HUES64 (cell line): ENCODE measurements around the gene LTBP1.
"Not testable (repeated sequence)": the region's sequence is repeated elsewhere in the genome, so short reads cannot be mapped to it uniquely, and the experiment has no call there.

Experiments
- H3K27ac ChIP-seq: 2 replicates; pipeline ENCODE4 v1.7.0; 2013; ENCODE audit warnings: low read depth, low read length, inconsistent platforms
- H3K27me3 ChIP-seq: 2 replicates; pipeline ENCODE4 v1.6.1; 2013; ENCODE audit warnings: mild to moderate bottlenecking, low read length; ENCODE audit not compliant: insufficient read depth
- H3K36me3 ChIP-seq: 2 replicates; pipeline ENCODE4 v1.6.1; 2013; ENCODE audit warnings: mild to moderate bottlenecking, low read length; ENCODE audit not compliant: insufficient read depth
- H3K4me1 ChIP-seq: 2 replicates; pipeline ENCODE4 v1.6.1; 2013; ENCODE audit warnings: mild to moderate bottlenecking, low read length, moderate library complexity; ENCODE audit not compliant: insufficient read depth
- H3K4me3 ChIP-seq: 2 replicates; pipeline ENCODE4 v1.5.1; 2013; ENCODE audit warnings: mild to moderate bottlenecking, low read length, moderate library complexity
- H3K9ac ChIP-seq: 2 replicates; pipeline ENCODE4 v1.6.1; 2013; ENCODE audit warnings: mild to moderate bottlenecking, low read depth, low read length
- H3K9me3 ChIP-seq: 2 replicates; pipeline ENCODE4 v1.6.1; 2013; ENCODE audit warnings: low read depth, low read length; ENCODE audit not compliant: insufficient read depth
- WGBS: fragments of 150-250, 120-280 bp; methylation state at CpG from one replicate; pipeline ENCODE4 v1.1.7; 2013; ENCODE audit warnings: missing lambda C conversion rate; 5-methylcytosine and 5-hydroxymethylcytosine counted together

LTBP1 gene

DNA sequence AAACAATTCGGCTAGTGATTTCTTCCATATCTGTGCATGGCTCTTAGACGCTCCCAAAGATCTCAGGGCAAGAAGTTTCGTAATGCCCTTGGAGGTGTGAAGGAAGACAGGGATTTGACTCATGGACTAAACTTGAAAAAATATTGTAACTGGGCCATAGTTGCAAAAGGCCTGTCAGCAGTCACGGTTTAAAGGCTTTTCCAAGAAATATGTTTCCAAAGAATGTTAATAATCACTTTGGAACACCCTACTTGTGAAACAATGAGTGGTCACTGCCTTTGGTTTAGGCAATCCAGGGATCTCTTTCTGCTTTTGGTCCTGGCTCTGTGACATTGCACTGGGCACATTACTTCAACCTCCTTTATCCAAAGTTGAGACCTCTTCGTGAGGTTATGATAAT lies 427.2 kb downstream of the LTBP1 start:
- 91% methylated on average over 4 of the region's 5 CpGs for whole genome bisulfite sequencing
- no peak overlapping the region for H3K9ac ChIP-seq
- peaks cover 4% of the 10 kb centered on the region; the same call in 1 of the 2 replicates for H3K4me1 ChIP-seq
- no peaks in the 10 kb centered on the region for H3K27me3 ChIP-seq
- no peaks in the 10 kb centered on the region for H3K36me3 ChIP-seq
- no peaks in the 10 kb centered on the region for H3K9me3 ChIP-seq
- no peak overlapping the region for H3K4me3 ChIP-seq
- H3K27ac ChIP-seq: no peak overlapping the region

DNA sequence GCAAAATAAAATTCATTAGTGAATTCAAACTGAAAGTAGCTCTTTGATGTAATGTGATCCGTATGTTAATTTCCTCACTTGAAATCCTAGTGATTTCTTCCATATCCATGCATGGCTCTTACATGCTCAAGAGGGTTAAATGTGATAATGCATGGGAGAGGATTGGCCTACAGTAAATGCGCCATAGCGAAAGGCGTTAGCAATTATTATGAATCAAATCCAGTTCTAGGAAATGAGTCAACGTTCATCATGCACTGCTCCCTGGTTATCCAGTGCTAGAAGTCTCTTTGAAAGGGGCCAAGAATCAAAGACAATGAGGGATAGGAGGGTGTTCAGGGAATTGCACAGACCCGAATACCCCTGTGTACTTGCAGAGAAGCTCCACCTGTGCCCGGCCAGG lies 428.3 kb downstream of the LTBP1 start:
- no peaks in the 10 kb centered on the region for H3K9me3 ChIP-seq
- WGBS: 82% methylated on average over 7 of the region's 7 CpGs
- H3K36me3 ChIP-seq: no peaks in the 10 kb centered on the region
- H3K4me3 ChIP-seq: no peak overlapping the region
- H3K9ac ChIP-seq: no peak overlapping the region
- no peak overlapping the region for H3K27ac ChIP-seq
- H3K27me3 ChIP-seq: no peaks in the 10 kb centered on the region
- H3K4me1 ChIP-seq: peaks cover 9% of the 10 kb centered on the region

- H3K4me1 ChIP-seq: peaks cover 9% of the 10 kb centered on the region
- no peak overlapping the region for H3K9ac ChIP-seq
- H3K9me3 ChIP-seq: no peaks in the 10 kb centered on the region
- no peaks in the 10 kb centered on the region for H3K36me3 ChIP-seq
- no peak overlapping the region for H3K4me3 ChIP-seq
- H3K27me3 ChIP-seq: no peaks in the 10 kb centered on the region
- 92% methylated on average over 6 of the region's 6 CpGs for WGBS
- H3K27ac ChIP-seq: no peak overlapping the region
Observed at GRCh38 chr2:33377048-33377447, 430.3 kb downstream of the LTBP1 start.

- Histone ChIP-seq H3K27ac (peak overlapping the region; percentile 42; the same call in 1 of the 2 replicates), H3K27me3 (no peaks in the 10 kb centered on the region), H3K9ac (no peak overlapping the region), H3K36me3 (no peaks in the 10 kb centered on the region), H3K9me3 (no peaks in the 10 kb centered on the region), H3K4me3 (no peak overlapping the region), H3K4me1 (peaks cover 9% of the 10 kb centered on the region)
- 86% methylated on average over 4 of the region's 4 CpGs for WGBS
Observed at GRCh38 chr2:33378556-33379210, 431.9 kb downstream of the LTBP1 start.

- no peak overlapping the region for H3K9ac ChIP-seq
- no peak overlapping the region for H3K4me3 ChIP-seq
- peaks cover 9% of the 10 kb centered on the region for H3K4me1 ChIP-seq
- no peaks in the 10 kb centered on the region for H3K36me3 ChIP-seq
- no peaks in the 10 kb centered on the region for H3K9me3 ChIP-seq
- 70% methylated on average over 8 of the region's 8 CpGs for WGBS
- no peaks in the 10 kb centered on the region for H3K27me3 ChIP-seq
- no peak overlapping the region for H3K27ac ChIP-seq
Observed at GRCh38 chr2:33380001-33380609, 433.4 kb downstream of the LTBP1 start.

DNA sequence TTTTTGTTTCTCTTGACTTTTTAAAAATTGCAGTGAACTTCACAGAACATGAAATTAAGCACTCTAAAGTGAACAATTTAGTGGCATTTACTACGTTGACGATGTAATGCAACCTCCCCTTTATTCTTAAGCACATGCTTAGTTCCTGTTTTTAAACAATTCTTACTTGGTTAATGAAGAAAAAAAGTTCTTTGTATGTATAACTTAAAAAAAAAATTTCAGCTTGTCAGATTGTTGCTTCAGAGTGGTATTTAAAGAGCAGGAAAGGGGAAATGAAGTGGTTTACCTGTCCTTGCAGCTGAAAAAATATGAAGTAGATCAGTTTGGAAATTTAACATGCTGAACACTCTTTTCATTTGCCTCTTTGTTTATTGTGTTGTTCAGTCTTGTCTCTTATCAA lies 434.0 kb downstream of the LTBP1 start:
- H3K27ac ChIP-seq: no peak overlapping the region
- no peak overlapping the region for H3K4me3 ChIP-seq
- 93% methylated on average over 2 of the region's 2 CpGs for WGBS
- H3K27me3 ChIP-seq: no peaks in the 10 kb centered on the region
- no peak overlapping the region for H3K9ac ChIP-seq
- H3K36me3 ChIP-seq: no peaks in the 10 kb centered on the region
- H3K9me3 ChIP-seq: no peaks in the 10 kb centered on the region
- peaks cover 9% of the 10 kb centered on the region for H3K4me1 ChIP-seq

DNA sequence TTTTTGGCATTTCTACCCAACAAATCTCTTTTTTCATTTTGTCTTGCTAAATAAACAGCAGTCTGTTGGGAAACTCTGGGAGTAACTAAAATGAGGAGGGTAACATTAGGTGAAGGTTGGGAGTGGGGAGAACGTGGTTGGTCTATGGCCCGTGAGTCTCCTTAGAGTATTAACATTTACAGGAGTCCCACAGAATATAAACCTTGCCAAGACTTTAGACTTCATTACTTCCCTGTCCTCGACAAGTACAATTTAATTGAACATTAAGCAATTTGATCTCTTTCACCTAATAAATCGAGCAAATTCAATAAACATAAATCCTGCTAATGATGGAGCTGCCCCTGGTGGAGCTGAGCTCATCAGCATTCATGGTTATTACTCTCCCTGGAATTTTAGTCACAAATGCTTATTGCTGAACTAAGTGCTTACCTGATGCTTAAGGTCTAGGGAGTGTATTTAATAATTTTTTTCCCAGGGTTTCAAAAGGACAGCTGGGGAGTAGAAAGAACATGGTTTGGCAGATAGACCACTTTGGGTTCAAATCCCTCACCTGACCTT lies 434.6 kb downstream of the LTBP1 start:
- Histone ChIP-seq H3K36me3 (no peaks in the 10 kb centered on the region), H3K9me3 (no peaks in the 10 kb centered on the region), H3K4me1 (peaks cover 9% of the 10 kb centered on the region), H3K4me3 (no peak overlapping the region), H3K27ac (no peak overlapping the region), H3K9ac (no peak overlapping the region), H3K27me3 (no peaks in the 10 kb centered on the region)
- WGBS: 95% methylated on average over 4 of the region's 4 CpGs

DNA sequence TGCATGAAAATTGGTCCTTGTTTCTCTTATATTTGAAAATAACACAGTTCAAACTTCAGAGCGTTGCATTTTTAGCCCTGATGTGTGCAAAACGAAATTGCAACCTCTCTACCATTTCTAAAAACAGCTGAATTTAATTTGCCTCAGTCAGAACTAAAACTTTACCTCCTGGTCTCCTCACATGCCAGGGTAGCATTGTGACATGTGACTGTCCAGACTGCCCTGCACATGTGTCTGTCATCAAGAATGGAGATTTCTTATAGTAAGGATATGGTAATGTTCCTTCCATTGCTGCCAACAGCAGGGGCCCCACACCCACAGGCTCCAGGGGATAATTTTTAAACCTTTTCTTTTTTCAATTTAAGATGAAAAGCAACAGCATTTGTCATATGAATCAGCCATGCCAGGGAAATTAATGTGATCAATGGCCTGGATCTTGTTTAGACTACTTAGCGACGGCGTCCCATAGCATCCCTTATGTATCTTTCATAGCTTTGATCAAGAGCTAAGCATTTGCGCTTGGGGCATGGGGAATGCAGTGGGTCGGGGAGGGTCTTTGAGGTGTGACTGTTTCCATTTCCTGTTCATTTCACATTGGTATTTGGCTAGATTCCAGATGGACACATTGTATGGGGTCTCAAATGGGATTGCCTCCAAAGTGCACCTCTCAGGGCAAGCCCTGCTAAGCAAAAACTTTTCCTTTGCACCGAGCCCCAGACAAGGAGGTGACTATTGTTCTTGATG lies 437.3 kb downstream of the LTBP1 start:
- H3K9ac ChIP-seq: no peak overlapping the region
- no peaks in the 10 kb centered on the region for H3K27me3 ChIP-seq
- no peaks in the 10 kb centered on the region for H3K36me3 ChIP-seq
- no peak overlapping the region for H3K27ac ChIP-seq
- 95% methylated on average over 8 of the region's 8 CpGs for WGBS
- no peak overlapping the region for H3K4me3 ChIP-seq
- H3K9me3 ChIP-seq: no peaks in the 10 kb centered on the region
- H3K4me1 ChIP-seq: peaks cover 5% of the 10 kb centered on the region

DNA sequence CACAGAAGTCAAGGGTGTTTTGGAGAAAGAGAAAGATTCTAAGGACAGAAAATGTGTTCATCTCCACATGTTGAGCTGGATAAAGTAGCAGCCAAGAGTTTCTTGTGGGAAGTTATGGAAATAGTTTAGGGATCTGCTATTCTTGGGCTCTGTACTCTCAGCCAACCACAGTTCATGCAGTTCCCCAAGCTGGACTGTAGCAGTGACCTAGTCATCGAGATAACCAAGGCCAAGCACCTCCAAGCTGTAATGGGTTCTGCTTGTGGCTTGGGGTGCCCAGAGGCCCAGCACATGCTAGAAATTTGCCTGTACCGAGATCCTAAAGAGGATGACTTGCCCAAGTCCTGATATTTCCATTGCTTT lies 437.8 kb downstream of the LTBP1 start:
- WGBS: 97% methylated on average over 2 of the region's 2 CpGs
- Histone ChIP-seq H3K4me3 (no peak overlapping the region), H3K9me3 (no peaks in the 10 kb centered on the region), H3K36me3 (no peaks in the 10 kb centered on the region), H3K4me1 (peaks cover 2% of the 10 kb centered on the region), H3K9ac (no peak overlapping the region), H3K27me3 (no peaks in the 10 kb centered on the region), H3K27ac (no peak overlapping the region)

DNA sequence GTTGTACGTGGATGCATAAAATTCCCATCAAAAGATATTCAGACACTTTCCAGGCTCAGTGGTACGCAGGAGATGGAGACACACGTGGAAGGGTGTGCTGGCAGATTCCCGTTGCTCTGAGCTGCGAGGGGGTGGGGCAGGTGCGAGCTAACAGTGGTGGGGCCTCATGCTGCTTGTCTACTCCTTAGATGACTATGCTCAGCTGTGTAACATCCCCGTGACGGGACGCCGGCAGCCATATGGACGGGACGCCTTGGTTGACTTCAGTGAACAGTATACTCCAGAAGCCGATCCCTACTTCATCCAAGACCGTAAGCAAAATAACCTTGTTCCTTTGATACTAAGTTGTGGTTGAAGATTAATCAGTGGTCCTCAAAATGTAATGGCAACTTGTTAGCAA lies 442.2 kb downstream of the LTBP1 start:
- no peak overlapping the region for H3K27ac ChIP-seq
- H3K4me3 ChIP-seq: no peak overlapping the region
- no peaks in the 10 kb centered on the region for H3K9me3 ChIP-seq
- WGBS: 93% methylated on average over 14 of the region's 14 CpGs
- no peak overlapping the region for H3K9ac ChIP-seq
- no peaks in the 10 kb centered on the region for H3K4me1 ChIP-seq
- no peaks in the 10 kb centered on the region for H3K36me3 ChIP-seq
- no peaks in the 10 kb centered on the region for H3K27me3 ChIP-seq

- not testable (repeated sequence) for H3K4me3 ChIP-seq, H3K4me1 ChIP-seq, H3K27ac ChIP-seq, H3K9ac ChIP-seq, H3K27me3 ChIP-seq, H3K9me3 ChIP-seq, H3K36me3 ChIP-seq
- 86% methylated on average over 6 of the region's 6 CpGs for WGBS
Observed at GRCh38 chr2:33389695-33390094, 442.9 kb downstream of the LTBP1 start.
